Lung (tissue), 12 donors: ENCODE measurements around the gene CD109. TPM values are rescaled to one million over a fixed set of nuclear protein-coding genes. Genes with fewer than 3 reads are reported as not detected.

Experiments
- ATAC-seq: fragments of 200-7000 bp; cut with Tn5 transposase; one replicate; pipeline ENCODE4 v1.9.1; 2020; ENCODE audit warnings: moderate number of reproducible peaks; ENCODE audit not compliant: insufficient read depth, low FRiP score
- DNase-seq, 3 donors: peaks; one replicate each; pipeline ENCODE4 v3.0.0-alpha.2; 2013 to 2017
- H3K27ac ChIP-seq, 2 donors: one replicate each; pipeline ENCODE4 v1.5.1; 2013; ENCODE audit warnings: mild to moderate bottlenecking in 2 of 2, moderate library complexity in 2 of 2, control low read depth in 1 of 2, inconsistent platforms in 1 of 2, low read depth in 1 of 2, low read length in 1 of 2
- H3K27me3 ChIP-seq, 3 donors: one replicate each; pipeline ENCODE4 v1.5.1; 2013; ENCODE audit warnings: low read length in 2 of 3; ENCODE audit not compliant: control insufficient read depth in 3 of 3, insufficient read depth in 3 of 3
- H3K36me3 ChIP-seq, 4 donors: one replicate each; pipeline ENCODE4 v1.5.1; 2013; ENCODE audit warnings: low read length in 4 of 4, mild to moderate bottlenecking in 1 of 4, moderate library complexity in 1 of 4; ENCODE audit not compliant: control insufficient read depth in 4 of 4, insufficient read depth in 4 of 4
- H3K4me1 ChIP-seq, 5 donors: one replicate each; pipeline ENCODE4 v1.5.1; 2013; ENCODE audit warnings: low read length in 5 of 5, mild to moderate bottlenecking in 2 of 5, moderate library complexity in 1 of 5; ENCODE audit not compliant: control insufficient read depth in 5 of 5, insufficient read depth in 5 of 5
- H3K4me3 ChIP-seq: one replicate; pipeline ENCODE4 v1.5.1; 2013; ENCODE audit warnings: mild to moderate bottlenecking, control low read depth, moderate library complexity
- H3K9ac ChIP-seq, 2 donors: one replicate each; pipeline ENCODE4 v1.5.1; 2013; ENCODE audit warnings: low read length in 2 of 2, control low read depth in 1 of 2; ENCODE audit not compliant: insufficient read depth in 1 of 2
- H3K9me3 ChIP-seq, 4 donors: one replicate each; pipeline ENCODE4 v1.5.1; 2013; ENCODE audit warnings: low read length in 3 of 4, mild to moderate bottlenecking in 1 of 4, moderate library complexity in 1 of 4; ENCODE audit not compliant: control insufficient read depth in 4 of 4, insufficient read depth in 3 of 4
- CTCF ChIP-seq: IDR thresholded peaks from 2 replicates; pipeline ENCODE4 v1.5.1; 2012; ENCODE audit warnings: mild to moderate bottlenecking; ENCODE audit errors: control extremely low read depth, extremely low read depth
- WGBS, 2 donors: extraction: QIAGEN DNeasy Blood & Tissue Kit; methylation state at CpG; one replicate each; pipeline ENCODE4 v1.1.7; 2013; 5-methylcytosine and 5-hydroxymethylcytosine counted together
- polyA plus RNA-seq, 2 donors: library from polyadenylated mRNA; stranded (reverse); fragments of 200-250 nt; gene quantifications; one replicate each; pipeline ENCODE4 v1.2.1, GENCODE V29; 2013
- total RNA-seq, 2 donors: library from RNA; depleted of rRNA in 1 of 2; stranded (reverse); fragments of >200 nt in 1 of 2; gene quantifications; one replicate each; pipeline ENCODE4 v1.2.1, GENCODE V29; 2014 to 2021
- donor health status: control.
- donor health status: control.
- donor health status: Bipolar disorder and iron deficiency.
- donor health status: healthy.
- donor health status: DM: yes; HTN: yes; CAD: no.

CD109 gene
- total and polyA plus RNA-seq, 4 donors: 2.1 to 48.5 (median 11.7) TPM

- H3K4me3 ChIP-seq: no peak overlapping the region
- 89 to 91% methylated on average over 1 of the region's 1 CpG for WGBS, 2 donors
- no peak for TF ChIP-seq CTCF
- DNase-seq (no peak), ATAC-seq (no peak)
- no peaks in the 10 kb centered on the region for H3K9me3 ChIP-seq
- H3K4me1 ChIP-seq: peaks cover 0 to 3% (median 0%) of the 10 kb centered on the region in 5 donors
- peaks cover 0 to 10% (median 2%) of the 10 kb centered on the region in 4 donors for H3K36me3 ChIP-seq
- H3K27ac ChIP-seq: no peak overlapping the region
- H3K27me3 ChIP-seq: no peaks in the 10 kb centered on the region
- H3K9ac ChIP-seq: no peak overlapping the region
These were observed 70.0 kb downstream of the CD109 start for GRCh38 chr6:73766040-73766439.

- no peak for ATAC-seq
- Histone ChIP-seq H3K27ac (no peak overlapping the region), H3K4me1 (peaks cover 0 to 3% (median 0%) of the 10 kb centered on the region in 5 donors), H3K9ac (no peak overlapping the region), H3K9me3 (no peaks in the 10 kb centered on the region), H3K4me3 (no peak overlapping the region), H3K36me3 (peaks cover 0 to 10% (median 2%) of the 10 kb centered on the region in 4 donors), H3K27me3 (no peaks in the 10 kb centered on the region)
- DNase-seq: no peak
- 81 to 84% methylated on average over 1 of the region's 1 CpG for WGBS, 2 donors
- no peak for TF ChIP-seq CTCF
These were observed 72.6 kb downstream of the CD109 start for GRCh38 chr6:73768558-73768957.

- peaks cover 0 to 5% (median 0%) of the 10 kb centered on the region in 5 donors for H3K4me1 ChIP-seq
- ATAC-seq (no peak), DNase-seq (no peak)
- no peaks in the 10 kb centered on the region for H3K9me3 ChIP-seq
- no peak overlapping the region for H3K4me3 ChIP-seq
- 89 to 92% methylated on average over 1 of the region's 1 CpG for WGBS, 2 donors
- H3K36me3 ChIP-seq: peaks cover 0 to 10% (median 2%) of the 10 kb centered on the region in 4 donors
- H3K27ac ChIP-seq: no peak overlapping the region
- H3K27me3 ChIP-seq: no peaks in the 10 kb centered on the region
- no peak for TF ChIP-seq CTCF
- no peak overlapping the region for H3K9ac ChIP-seq
These were observed 74.0 kb downstream of the CD109 start for GRCh38 chr6:73769976-73770375.

GRCh38 chr6:73774311-73774774, 78.3 kb downstream of the CD109 start:
- DNase-seq: no peak
- no peak for ATAC-seq
- no peak overlapping the region for H3K4me3 ChIP-seq
- H3K36me3 ChIP-seq: peaks cover 0 to 3% (median 0%) of the 10 kb centered on the region in 4 donors
- 40 to 53% methylated on average over 1 of the region's 1 CpG for WGBS, 2 donors
- H3K9ac ChIP-seq: no peak overlapping the region
- no peaks in the 10 kb centered on the region for H3K27me3 ChIP-seq
- TF ChIP-seq CTCF: no peak
- no peaks in the 10 kb centered on the region for H3K9me3 ChIP-seq
- peaks cover 0 to 8% (median 0%) of the 10 kb centered on the region in 5 donors for H3K4me1 ChIP-seq
- no peak overlapping the region for H3K27ac ChIP-seq
